GM18951 (cell line): Measurements from ENCODE around the gene SLC25A11.

Source experiments
- POLR2A ChIP-seq: IDR thresholded peaks from 4 replicates; pipeline ENCODE4 v1.6.1; 2011; ENCODE audit warnings: mild to moderate bottlenecking; ENCODE audit not compliant: insufficient read length, insufficient read depth; ENCODE audit errors: extremely low read depth
- in situ Hi-C: fragments of 300-500 bp; cut with MboI; formaldehyde crosslinking; loops from one replicate; pipeline ENCODE4 v1.12.0; 2022; ENCODE audit warnings: low sequenced_read_pairs, mixed read lengths, inconsistent platforms; ENCODE audit not compliant: unreplicated experiment

The SLC25A11 gene

GRCh38 chr17:4971826-4972225 is 32.0 kb upstream of the SLC25A11 start:
- no peak for TF ChIP-seq POLR2A
- in situ Hi-C loops: no loop called here

DNA sequence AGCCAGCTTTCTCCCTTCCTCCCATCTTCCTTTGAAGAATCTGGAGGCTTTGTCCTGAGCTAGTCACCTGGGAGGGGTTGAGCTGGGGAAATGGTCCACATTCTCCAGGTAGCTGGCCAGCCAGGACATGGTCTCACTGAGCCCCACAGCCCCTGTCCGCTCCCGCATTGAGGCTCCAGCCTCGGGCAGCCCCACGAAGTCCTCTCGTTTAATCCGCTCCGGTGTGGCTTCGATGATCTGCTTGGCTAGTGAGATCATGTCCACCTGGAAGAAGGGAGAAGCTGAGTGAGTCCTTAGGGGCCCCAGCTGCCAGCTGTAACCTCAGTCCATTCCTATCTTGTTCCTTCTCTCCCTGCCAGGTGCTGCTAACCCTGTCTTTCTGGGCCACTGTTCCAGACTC is 30.4 kb upstream of the SLC25A11 start:
- in situ Hi-C loops: no loop called here
- no peak for TF ChIP-seq POLR2A

DNA sequence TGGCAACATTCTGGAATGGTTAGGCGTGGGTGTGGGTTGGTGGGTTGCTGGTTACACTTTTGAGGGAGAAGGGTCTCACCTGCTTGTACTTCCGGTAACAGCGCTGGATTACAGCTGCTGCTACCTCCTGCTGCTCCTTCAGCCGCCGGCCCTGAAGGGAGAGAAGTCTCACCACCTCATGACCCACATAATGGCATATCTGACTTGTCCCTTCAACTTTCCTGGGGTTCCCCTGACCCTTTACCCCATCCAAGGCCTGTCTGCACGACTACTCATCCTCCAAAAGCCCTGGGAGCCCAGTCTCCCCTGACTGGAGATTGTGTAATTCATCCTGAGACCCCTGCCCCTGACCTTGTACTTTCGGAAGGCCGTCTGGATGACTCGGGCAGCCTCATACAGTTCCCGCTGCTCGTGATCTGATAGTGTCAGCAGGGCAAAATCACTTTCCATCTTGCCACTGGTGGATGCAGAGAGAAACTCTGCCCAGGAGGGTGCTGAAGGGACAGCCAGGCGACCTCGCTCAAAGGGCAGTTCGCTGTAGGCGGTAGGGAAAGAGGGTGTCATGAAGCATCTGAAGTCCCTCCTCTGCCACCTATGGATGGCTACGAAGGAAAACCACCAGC is 29.8 kb upstream of the SLC25A11 start:
- no peak for TF ChIP-seq POLR2A
- in situ Hi-C loops: no loop called here

DNA sequence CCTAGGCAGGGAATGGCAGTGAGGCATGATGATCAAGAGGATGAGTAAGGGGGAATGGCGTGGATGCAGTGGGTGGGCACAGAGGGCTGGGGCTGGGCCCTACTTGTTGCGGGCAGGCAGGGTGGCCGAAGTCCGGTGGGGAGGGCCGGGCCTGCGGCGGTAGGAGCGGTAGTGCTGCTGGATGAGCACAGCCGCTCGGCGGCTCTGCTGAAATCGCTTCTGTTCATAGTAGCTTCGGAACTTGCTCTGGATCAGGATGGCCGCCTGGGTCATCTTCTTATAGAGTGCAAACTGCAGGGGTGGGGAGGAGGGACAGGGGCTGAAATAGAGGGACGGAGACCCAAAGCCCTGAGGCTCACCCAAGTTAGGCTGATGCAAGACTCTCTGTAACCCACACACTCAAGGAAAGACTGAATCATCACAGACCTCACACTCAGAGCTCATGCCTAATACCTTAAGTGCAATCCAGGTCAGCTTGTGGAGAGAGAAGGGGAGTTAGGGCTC is 29.3 kb upstream of the SLC25A11 start:
- TF ChIP-seq POLR2A: no peak
- in situ Hi-C loops: no loop called here

GRCh38 chr17:4968486-4969046 is 28.7 kb upstream of the SLC25A11 start:
- no peak for TF ChIP-seq POLR2A
- in situ Hi-C loops: no loop called here

DNA sequence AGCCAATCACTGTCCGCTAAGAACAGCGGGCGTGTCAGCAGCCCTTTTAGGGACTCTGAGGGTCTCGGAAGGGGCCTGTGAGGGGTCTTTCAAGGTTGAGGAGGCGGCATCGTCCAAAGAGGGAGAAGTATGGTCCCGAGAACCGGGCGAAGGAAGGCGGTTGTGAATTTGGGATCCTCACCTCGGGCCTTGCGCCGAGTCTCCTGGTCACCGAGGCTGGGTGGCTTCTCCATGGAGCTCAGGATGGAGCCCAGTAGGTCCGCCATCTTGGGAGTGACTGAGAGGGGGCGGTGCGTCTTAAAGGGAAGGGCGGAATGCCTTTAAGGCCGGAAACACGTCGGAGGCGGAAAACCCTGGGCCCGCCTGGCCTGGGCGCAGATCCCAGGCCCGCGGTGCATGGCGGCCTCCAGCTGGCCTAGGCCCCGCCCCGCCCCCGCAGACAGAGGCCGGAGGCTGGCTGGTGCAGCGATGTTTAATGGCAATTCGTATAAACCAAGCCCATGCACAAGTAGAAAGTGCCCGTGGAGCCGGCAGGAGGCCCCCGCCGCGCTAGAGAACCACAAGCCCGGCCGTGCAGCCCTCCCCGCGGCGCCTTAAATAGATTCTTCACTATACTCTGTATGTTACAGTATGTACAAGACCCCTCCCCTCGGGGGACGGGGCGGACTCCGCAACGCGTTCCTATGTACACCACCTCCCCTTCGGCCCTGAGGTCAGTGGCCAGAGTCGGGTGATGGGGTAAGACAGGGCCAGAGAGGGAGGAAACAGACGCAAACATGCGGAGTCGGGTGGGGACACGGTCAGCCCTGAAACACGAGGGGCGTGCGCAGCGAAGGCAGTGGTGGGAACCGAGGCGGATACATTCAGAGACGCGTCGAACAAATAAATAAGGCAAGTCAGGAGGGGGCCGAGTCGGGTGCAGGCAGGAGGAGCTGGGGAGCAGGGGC is 28.0 kb upstream of the SLC25A11 start, which contains the start of gene SPAG7:
Gene SPAG7 (minus strand): TSS at position 279 of the 947 bp plus-strand sequence. CDS start 13 bp downstream, at position 266.
- in situ Hi-C loops: no loop called here
- TF ChIP-seq POLR2A: peak; percentile 76

DNA sequence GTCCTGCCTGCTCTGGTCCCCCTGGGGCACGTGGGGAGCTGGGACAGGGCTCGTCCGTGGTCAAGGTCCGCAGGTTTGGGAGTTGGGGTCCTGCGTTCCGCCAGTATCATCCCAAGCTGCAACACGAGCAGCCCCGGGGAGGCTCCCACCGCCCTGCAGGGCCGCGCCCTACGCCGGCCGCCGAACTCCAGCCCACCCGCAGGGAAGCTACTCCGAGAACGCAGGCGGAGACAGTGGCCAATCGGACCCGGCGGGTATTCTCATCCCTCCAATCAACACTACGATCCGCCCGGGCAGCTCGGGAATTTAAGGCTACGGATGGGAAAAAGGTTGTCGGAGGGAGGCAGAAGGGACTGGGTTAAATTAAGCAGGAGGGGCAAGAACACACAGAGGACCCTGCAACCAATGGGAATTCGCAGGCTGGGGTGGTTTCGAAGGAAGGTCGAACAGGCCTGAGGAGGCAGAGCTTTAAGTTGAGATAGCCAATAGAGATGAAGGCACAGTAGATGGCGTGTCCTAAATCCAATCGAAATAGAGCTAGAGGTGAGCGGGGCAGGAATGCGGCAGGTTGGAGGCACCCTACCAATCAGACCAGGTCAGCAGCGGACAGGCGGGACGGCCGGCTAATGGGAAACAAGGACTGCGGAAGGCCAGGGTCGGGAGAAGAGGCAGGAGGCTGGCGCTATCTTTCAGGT is 27.1 kb upstream of the SLC25A11 start:
- TF ChIP-seq POLR2A: peak; percentile 46
- in situ Hi-C loops: no loop called here

- in situ Hi-C loops: no loop called here
- TF ChIP-seq POLR2A: no peak
These were observed 25.6 kb upstream of the SLC25A11 start for GRCh38 chr17:4965311-4965986.

DNA sequence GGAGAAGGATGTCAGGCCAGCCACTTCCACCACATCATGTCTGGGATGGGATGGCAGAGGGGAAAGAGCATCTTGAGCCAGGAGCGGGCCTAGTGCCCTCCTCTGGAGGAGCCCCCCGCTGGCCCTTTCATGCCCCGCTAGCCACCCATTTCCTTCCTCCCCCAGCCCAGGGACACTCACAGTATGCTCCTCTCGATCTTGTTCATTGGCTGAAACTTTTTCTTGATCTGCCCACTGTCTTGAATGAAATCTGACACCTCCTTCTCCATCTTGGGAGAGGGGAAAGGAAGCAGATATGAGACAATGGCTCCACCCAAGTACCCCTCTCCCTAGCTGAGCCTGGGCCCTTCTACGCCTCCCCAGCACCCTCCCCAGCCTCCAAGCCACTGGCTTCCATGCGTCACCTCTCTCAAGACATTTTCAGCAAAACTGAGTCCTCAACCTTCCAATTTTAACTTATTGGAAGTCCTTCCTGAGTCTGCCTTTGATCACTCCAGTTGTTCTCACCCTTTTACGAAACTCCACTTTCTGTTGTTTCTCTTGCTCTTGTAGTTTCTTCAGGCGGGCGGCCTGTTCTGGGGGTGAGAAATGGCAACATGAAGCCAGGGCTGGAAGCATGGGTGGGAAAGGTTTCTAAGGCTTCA is 20.6 kb upstream of the SLC25A11 start:
- no peak for TF ChIP-seq POLR2A
- in situ Hi-C loops: no loop called here

GRCh38 chr17:4959261-4959965 is 19.6 kb upstream of the SLC25A11 start:
- TF ChIP-seq POLR2A: no peak
- in situ Hi-C loops: no loop called here

- TF ChIP-seq POLR2A: no peak
- in situ Hi-C loops: no loop called here
These were observed 18.3 kb upstream of the SLC25A11 start for GRCh38 chr17:4958102-4958501.
